ENCODE results near the gene NPTX2. TPM values are rescaled to one million over a fixed set of nuclear protein-coding genes. Genes with fewer than 3 reads are reported as not detected.
"Not testable (repeated sequence)": the region's sequence is repeated elsewhere in the genome, so short reads cannot be mapped to it uniquely, and the experiment has no call there.

The NPTX2 gene
- total RNA-seq (2014; rRNA removed; shearing (Covaris generic); ENCODE audit: low replicate concordance): 0.94 and 2.1 TPM in 2 replicates

- H3K4me3 ChIP-seq: no peak within 1 kb of the TSS
- peaks cover 15% of the 10 kb centered on the region for H3K27me3 ChIP-seq
- no peaks in the 10 kb centered on the region for H3K9me3 ChIP-seq
- peak; percentile 45 for DNase-seq
- H3K36me3 ChIP-seq: no peaks in the 10 kb centered on the region
These were observed at the start of gene NPTX2 for GRCh38 chr7:98617051-98617959. TSS of gene NPTX2 (plus strand) at chr7:98617285. CDS start at chr7:98617462, 177 bp downstream.

- Histone ChIP-seq H3K9me3 (no peaks in the 10 kb centered on the region), H3K27me3 (no peaks in the 10 kb centered on the region), H3K36me3 (no peaks in the 10 kb centered on the region), H3K4me3 (no peak overlapping the region)
- DNase-seq: no peak
These were observed 49.1 kb upstream of the NPTX2 start for GRCh38 chr7:98567991-98568390.

GRCh38 chr7:98568891-98569290 lies 48.2 kb upstream of the NPTX2 start:
- Histone ChIP-seq H3K9me3 (no peaks in the 10 kb centered on the region), H3K4me3 (no peak overlapping the region), H3K36me3 (no peaks in the 10 kb centered on the region), H3K27me3 (no peaks in the 10 kb centered on the region)
- DNase-seq: no peak

DNA sequence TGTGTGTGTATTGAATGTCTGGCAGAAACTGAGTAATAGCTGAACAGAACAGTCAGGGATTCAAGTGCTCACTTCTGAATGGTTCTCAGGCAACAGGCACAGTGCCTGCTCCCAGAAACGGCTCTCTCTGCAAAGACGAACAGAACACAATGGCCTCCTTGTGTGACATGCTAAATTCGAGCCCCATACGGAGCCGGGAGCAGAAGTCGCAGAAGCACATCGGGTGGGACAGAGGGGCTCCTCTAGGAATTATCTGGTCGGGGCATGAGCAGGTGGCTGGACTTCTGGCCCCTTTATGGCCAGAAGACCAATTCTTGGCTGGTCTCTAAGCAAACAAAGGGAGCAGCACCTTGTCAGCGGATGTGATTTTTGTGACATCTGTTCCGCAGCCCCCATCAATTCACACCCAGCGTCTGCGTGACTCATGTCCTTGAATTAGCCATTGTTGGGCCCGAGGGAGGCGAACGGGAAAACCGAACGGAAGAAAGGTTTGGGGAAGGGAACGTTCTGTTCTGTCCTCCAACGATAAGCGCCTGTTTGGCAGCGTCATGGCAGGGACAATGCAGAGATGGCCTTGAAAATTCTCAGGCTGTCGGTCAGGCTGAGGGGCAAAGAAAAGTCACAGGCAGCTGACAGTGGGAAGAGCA lies 47.3 kb upstream of the NPTX2 start:
- no peaks in the 10 kb centered on the region for H3K36me3 ChIP-seq

GRCh38 chr7:98571006-98571405 lies 46.1 kb upstream of the NPTX2 start:
- no peaks in the 10 kb centered on the region for H3K9me3 ChIP-seq
- H3K36me3 ChIP-seq: no peaks in the 10 kb centered on the region
- H3K27me3 ChIP-seq: no peaks in the 10 kb centered on the region
- no peak overlapping the region for H3K4me3 ChIP-seq
- DNase-seq: no peak

More for the DNA sequence above, 47.3 kb upstream of the NPTX2 start:
- Histone ChIP-seq H3K9me3 (no peaks in the 10 kb centered on the region), H3K27me3 (no peaks in the 10 kb centered on the region), H3K4me3 (no peak overlapping the region)
- no peak for DNase-seq

DNA sequence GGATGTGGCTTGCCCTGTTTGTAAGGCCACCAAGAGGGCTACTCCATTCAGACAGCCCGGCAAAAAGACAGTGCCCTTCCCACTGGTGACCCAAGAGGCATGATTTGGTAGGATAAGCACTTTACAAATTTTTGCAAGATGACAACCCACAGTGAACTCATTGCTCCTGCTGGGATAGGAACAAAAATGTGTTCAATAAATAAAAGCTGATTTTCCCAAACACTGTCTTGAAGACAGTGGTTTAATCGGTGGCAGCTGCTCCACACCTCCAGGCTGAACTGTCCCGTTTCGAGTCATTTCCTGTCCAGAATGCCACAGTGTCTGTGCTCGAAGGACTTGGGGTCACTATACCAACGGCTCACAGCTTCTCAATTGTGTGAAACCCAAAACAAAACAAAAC lies 45.1 kb upstream of the NPTX2 start:
- H3K4me3 ChIP-seq: no peak overlapping the region
- no peaks in the 10 kb centered on the region for H3K9me3 ChIP-seq
- DNase-seq: no peak
- H3K36me3 ChIP-seq: no peaks in the 10 kb centered on the region
- H3K27me3 ChIP-seq: no peaks in the 10 kb centered on the region

GRCh38 chr7:98572716-98573115 lies 44.4 kb upstream of the NPTX2 start:
- not testable (repeated sequence) for H3K9me3 ChIP-seq, DNase-seq, H3K36me3 ChIP-seq, H3K4me3 ChIP-seq, H3K27me3 ChIP-seq

- DNase-seq: no peak
- H3K4me3 ChIP-seq: no peak overlapping the region
- H3K9me3 ChIP-seq: no peaks in the 10 kb centered on the region
- H3K36me3 ChIP-seq: no peaks in the 10 kb centered on the region
- H3K27me3 ChIP-seq: no peaks in the 10 kb centered on the region
These were observed 43.3 kb upstream of the NPTX2 start for GRCh38 chr7:98573816-98574215.

GRCh38 chr7:98575878-98576277 lies 41.2 kb upstream of the NPTX2 start:
- H3K4me3 ChIP-seq: no peak overlapping the region
- H3K36me3 ChIP-seq: no peaks in the 10 kb centered on the region
- no peaks in the 10 kb centered on the region for H3K9me3 ChIP-seq
- no peaks in the 10 kb centered on the region for H3K27me3 ChIP-seq
- no peak for DNase-seq

DNA sequence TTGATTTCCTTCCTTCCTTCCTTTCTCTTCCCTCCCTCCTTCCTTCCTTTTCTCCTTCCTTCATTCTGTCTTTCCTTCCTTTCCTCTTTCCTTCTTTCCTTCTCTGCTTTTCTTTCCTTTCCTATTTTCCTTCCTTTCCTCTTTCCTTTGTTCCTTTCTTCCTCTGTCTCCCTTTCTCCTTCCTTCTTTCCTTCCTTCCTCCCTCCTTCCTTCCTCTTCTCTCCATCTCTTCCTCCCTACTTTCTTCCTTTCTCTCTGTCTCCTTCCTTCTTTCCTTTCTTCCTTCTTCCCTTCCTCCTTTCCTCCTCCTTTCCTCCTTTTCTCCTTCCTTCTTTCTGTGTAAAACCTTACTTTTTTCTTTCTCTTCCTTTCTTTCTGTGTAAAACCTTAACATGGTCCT lies 32.3 kb upstream of the NPTX2 start:
- Histone ChIP-seq H3K4me3 (no peak overlapping the region), H3K27me3 (no peaks in the 10 kb centered on the region), H3K9me3 (no peaks in the 10 kb centered on the region), H3K36me3 (no peaks in the 10 kb centered on the region)
- no peak for DNase-seq

DNA sequence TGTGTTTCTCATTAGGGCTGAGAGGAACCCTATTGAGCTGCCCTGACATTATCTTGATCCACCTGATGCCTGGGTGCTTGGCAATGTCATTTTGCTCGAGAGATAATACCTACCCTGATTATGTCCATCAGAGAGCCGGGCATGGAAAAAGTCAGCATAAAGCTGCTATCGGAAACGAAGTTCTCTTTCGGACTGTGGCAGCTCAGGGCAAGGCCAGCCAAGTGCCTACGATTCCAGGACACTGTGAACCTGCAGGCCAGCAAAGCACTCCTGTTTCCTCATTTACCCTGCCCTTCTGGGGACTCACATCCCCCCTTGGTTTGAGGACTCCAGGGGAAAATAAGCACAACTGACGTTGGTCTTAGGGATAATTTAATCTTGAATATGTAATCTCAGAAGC lies 25.2 kb upstream of the NPTX2 start:
- no peak for DNase-seq
- H3K4me3 ChIP-seq: no peak overlapping the region
- H3K27me3 ChIP-seq: no peaks in the 10 kb centered on the region
- no peaks in the 10 kb centered on the region for H3K9me3 ChIP-seq
- no peaks in the 10 kb centered on the region for H3K36me3 ChIP-seq

DNA sequence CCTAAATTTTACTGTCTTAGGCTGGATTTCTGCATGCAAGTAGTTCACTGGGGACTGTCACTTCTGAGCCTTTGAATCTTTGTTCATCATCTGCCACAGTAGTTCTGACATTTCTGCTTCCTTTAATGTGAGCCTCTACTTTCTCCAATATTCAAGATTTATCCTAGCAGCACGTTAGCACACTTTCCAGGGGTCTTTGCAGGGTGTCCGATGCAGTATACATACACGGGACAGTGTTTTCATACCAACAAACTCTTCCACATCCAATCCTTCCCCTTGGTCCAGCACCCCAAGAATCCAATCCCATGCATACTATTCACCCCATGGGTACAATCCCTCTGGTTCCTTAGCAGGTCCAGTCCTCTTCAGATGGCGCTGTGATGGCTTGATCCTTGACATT lies 22.7 kb upstream of the NPTX2 start:
- no peaks in the 10 kb centered on the region for H3K27me3 ChIP-seq

DNA sequence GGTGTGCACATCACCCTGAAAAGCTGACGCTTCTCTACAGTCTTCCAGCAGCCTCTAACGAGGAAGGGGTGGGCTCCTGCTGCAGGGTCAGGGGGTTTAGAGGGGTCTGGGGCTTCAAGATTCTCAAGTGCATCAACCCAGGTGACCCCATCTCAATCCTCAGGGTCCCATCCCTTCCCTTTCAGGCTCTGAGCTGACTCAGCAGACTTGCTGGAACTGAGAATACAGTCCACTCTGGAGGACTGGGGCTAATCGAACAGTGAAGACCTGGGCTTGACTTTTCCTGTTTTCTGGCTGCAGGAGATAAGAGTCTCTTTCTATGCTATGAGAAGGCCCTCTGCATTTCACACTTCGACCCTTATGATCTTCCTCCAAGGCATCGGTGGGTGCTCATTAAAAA lies 22.3 kb upstream of the NPTX2 start:
- no peak overlapping the region for H3K4me3 ChIP-seq
- no peaks in the 10 kb centered on the region for H3K27me3 ChIP-seq
- H3K9me3 ChIP-seq: no peaks in the 10 kb centered on the region
- H3K36me3 ChIP-seq: no peaks in the 10 kb centered on the region
- no peak for DNase-seq

More for the DNA sequence above, 22.7 kb upstream of the NPTX2 start:
- no peak for DNase-seq
- H3K9me3 ChIP-seq: no peaks in the 10 kb centered on the region
- H3K36me3 ChIP-seq: no peaks in the 10 kb centered on the region
- H3K4me3 ChIP-seq: no peak overlapping the region

- Histone ChIP-seq H3K4me3 (no peak overlapping the region), H3K36me3 (no peaks in the 10 kb centered on the region), H3K9me3 (no peaks in the 10 kb centered on the region), H3K27me3 (no peaks in the 10 kb centered on the region)
- no peak for DNase-seq
These were observed 18.1 kb upstream of the NPTX2 start for GRCh38 chr7:98598846-98599615.

DNA sequence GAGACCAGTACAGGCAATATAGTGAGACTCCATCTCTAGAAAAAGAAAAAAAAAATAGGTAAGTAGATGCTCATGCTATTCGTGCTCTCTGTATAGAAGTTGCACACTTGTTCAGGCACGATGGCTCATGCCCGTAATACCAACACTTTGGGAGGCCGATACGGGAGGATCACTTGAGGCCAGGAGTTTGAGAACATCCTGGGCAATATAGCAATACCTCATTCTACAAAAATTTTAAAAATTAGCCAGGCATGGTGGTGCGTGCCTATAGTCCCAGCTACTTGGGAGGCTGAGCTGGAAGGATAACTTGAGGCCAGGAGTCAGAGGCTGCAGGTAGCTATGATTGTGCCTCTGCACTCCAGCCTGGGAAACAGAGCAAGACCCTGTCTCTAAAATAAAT lies 17.2 kb upstream of the NPTX2 start:
- Histone ChIP-seq H3K4me3 (no peak overlapping the region), H3K9me3 (no peaks in the 10 kb centered on the region), H3K36me3 (no peaks in the 10 kb centered on the region), H3K27me3 (no peaks in the 10 kb centered on the region)
- no peak for DNase-seq

DNA sequence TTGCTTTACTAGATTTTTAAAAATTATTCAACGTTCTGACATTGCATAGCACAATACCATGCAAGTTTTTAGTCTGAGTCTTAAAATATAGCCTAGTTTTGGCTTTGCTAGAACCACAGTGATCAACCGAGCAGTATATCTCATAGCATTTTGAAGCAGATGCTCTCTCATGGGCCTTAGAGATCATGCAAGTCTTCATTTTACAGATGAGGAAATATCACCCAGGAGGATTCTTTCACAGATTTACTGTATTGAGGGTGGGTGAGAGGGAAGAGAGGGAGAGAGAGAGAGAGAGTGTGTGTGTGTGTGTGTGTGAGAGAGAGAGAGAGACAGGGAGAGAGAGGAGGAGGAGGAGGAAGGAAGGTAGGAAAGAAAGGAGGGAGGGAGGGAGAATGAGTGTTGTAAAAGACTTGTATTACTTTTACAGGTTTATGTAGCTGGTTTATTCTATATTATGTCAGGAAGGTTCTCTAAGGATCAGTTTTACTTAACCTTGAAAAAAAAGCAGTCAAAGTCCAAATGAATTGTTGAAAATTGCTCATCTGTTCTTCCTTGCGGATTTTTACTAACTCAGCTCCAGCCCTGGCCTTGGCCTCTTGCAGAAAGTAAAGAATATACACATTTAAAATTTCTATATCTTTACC lies 14.2 kb upstream of the NPTX2 start:
- H3K27me3 ChIP-seq: no peaks in the 10 kb centered on the region
- no peak overlapping the region for H3K4me3 ChIP-seq
- H3K36me3 ChIP-seq: no peaks in the 10 kb centered on the region
- H3K9me3 ChIP-seq: no peaks in the 10 kb centered on the region
- no peak for DNase-seq

- DNase-seq: no peak
- no peak overlapping the region for H3K4me3 ChIP-seq
- no peaks in the 10 kb centered on the region for H3K27me3 ChIP-seq
- no peaks in the 10 kb centered on the region for H3K9me3 ChIP-seq
- H3K36me3 ChIP-seq: no peaks in the 10 kb centered on the region
These were observed 13.7 kb upstream of the NPTX2 start for GRCh38 chr7:98603399-98603788.
